CD4-positive, alpha-beta memory T cell (primary cell): ENCODE data around the gene DDX39B. TPM values are rescaled to one million over a fixed set of nuclear protein-coding genes. Genes with fewer than 3 reads are reported as not detected.
"Not testable (repeated sequence)": the region's sequence is repeated elsewhere in the genome, so short reads cannot be mapped to it uniquely, and the experiment has no call there.

ENCODE experiments used
- CTCF ChIA-PET: fragments of 350-600 bp; sonication (Branson Sonifier 250); formaldehyde crosslinking; loops from one replicate; lab custom pipeline; 2021; ENCODE audit warnings: inconsistent platforms; ENCODE audit not compliant: partially characterized antibody; lab: Charles Lee
- POLR2A ChIA-PET: fragments of 350-600 bp; sonication (Branson Sonifier 250); formaldehyde crosslinking; loops from one replicate; lab custom pipeline; 2021; ENCODE audit not compliant: partially characterized antibody; lab: Charles Lee
- DNase-seq, 5 donors: peaks; one replicate each; pipeline versions ENCODE4 v3.0.0 to v3.0.0-alpha.2; 2020 to 2022; ENCODE audit warnings: mixed read lengths in 1 of 5
- H3K27ac ChIP-seq: one replicate; pipeline ENCODE4 v1.7.0; 2013; ENCODE audit warnings: low read depth, low read length
- H3K27me3 ChIP-seq: 2 replicates; pipeline ENCODE4 v1.7.0; 2013; ENCODE audit warnings: mild to moderate bottlenecking, low read length, moderate library complexity; ENCODE audit not compliant: insufficient read depth
- H3K36me3 ChIP-seq: 2 replicates; pipeline ENCODE4 v1.7.0; 2013; ENCODE audit warnings: mild to moderate bottlenecking, low read length, moderate library complexity; ENCODE audit not compliant: insufficient read depth
- H3K4me1 ChIP-seq: 2 replicates; pipeline ENCODE4 v1.7.0; 2013; ENCODE audit warnings: mild to moderate bottlenecking, low read length, moderate library complexity; ENCODE audit not compliant: insufficient read depth
- H3K4me3 ChIP-seq, 2 donors: one replicate each; pipeline ENCODE4 v1.7.0; 2013; ENCODE audit warnings: low read length in 2 of 2, mild to moderate bottlenecking in 1 of 2
- H3K9me3 ChIP-seq, 2 donors: one replicate each; pipeline ENCODE4 v1.7.0; 2013; ENCODE audit warnings: low read length in 2 of 2, control low read depth in 1 of 2; ENCODE audit not compliant: control insufficient read depth in 1 of 2
- H3K27ac Mint-ChIP-seq, 7 donors: one replicate each; pipeline ENCODE4 v1.8.0; 2020 to 2021; ENCODE audit warnings: mixed read lengths in 7 of 7, mild to moderate bottlenecking in 6 of 7, inconsistent platforms in 3 of 7, moderate library complexity in 3 of 7
- H3K27me3 Mint-ChIP-seq, 2 donors: one replicate each; pipeline ENCODE4 v1.8.0; 2020 to 2021; ENCODE audit warnings: mixed read lengths in 2 of 2
- H3K36me3 Mint-ChIP-seq, 2 donors: one replicate each; pipeline ENCODE4 v1.8.0; 2020 to 2021; ENCODE audit warnings: mixed read lengths in 2 of 2, inconsistent platforms in 1 of 2, mild to moderate bottlenecking in 1 of 2
- H3K4me1 Mint-ChIP-seq, 4 donors: one replicate each; pipeline ENCODE4 v1.8.0; 2020 to 2021; ENCODE audit warnings: mixed read lengths in 4 of 4, mild to moderate bottlenecking in 1 of 4
- H3K4me3 Mint-ChIP-seq, 8 donors: one replicate each; pipeline ENCODE4 v1.8.0; 2020 to 2021; ENCODE audit warnings: mixed read lengths in 8 of 8, mild to moderate bottlenecking in 7 of 8, moderate library complexity in 6 of 8, inconsistent platforms in 3 of 8
- H3K9me3 Mint-ChIP-seq, 8 donors: one replicate each; pipeline ENCODE4 v1.8.0; 2020 to 2021; ENCODE audit warnings: mixed read lengths in 8 of 8, mild to moderate bottlenecking in 5 of 8, inconsistent platforms in 3 of 8, moderate library complexity in 1 of 8
- intact Hi-C: fragments of 100-400 bp; cut with micrococcal nuclease; formaldehyde crosslinking; loops from one replicate; pipeline ENCODE4 v1.15.1; 2023
- polyA plus RNA-seq, 2 donors: library from polyadenylated mRNA; unstranded; fragments of 300-500 nt; fragmentation: Illumina TruSeq; gene quantifications; one replicate each; pipeline ENCODE4 v1.2.3, GENCODE V29; 2021
- total RNA-seq, 2 experiments: library from RNA; stranded (reverse); gene quantifications; one replicate each; pipeline ENCODE4 v1.2.3, GENCODE V29; 2021

The DDX39B gene
- total and polyA plus RNA-seq, 4 experiments from 2014 or later, result 65.6 to 737 (median 412) TPM

DNA sequence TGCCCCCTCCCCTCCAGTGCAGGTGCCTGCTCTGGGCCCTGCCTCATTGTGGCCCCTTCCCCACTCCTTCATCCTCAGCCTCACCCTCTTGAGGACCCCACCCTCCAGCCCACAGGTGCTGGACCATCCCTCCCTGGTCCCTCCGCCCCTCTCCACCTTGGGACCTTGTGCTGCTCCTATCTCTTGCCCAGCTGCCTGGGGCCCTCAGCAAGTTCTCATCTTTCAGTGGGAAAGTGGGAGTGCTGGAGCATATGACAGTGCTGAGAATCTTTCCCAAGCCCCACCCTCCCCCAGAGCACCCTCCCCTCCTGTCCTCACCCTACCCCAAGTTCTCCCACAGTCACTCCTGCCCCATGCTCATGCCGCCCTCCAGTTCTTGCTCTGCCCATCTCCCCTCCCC lies 42.2 kb downstream of the DDX39B start:
- H3K27ac ChIP-seq, intact Hi-C loops, H3K27me3 Mint-ChIP-seq, H3K9me3 ChIP-seq, H3K27me3 ChIP-seq, H3K4me3 ChIP-seq, H3K36me3 ChIP-seq, H3K9me3 Mint-ChIP-seq, DNase-seq: not testable (repeated sequence)
- ChIA-PET CTCF (interaction anchor here (1.2 kb wide), 1 partner anchor 42 kb away, joined by 3 read pairs; the partner anchor contains the start of gene DDX39B), POLR2A (interaction anchor here (7.8 kb wide), 1 partner anchor 41 kb away, joined by 152 read pairs; the partner anchor contains the start of gene DDX39B)
- H3K36me3 Mint-ChIP-seq, result peaks cover 0 to 13% of the 10 kb centered on the region in 2 donors
- H3K4me1 Mint-ChIP-seq, result peaks cover 49 to 84% (median 65%) of the 10 kb centered on the region in 4 donors
- peaks cover 50% of the 10 kb centered on the region for H3K4me1 ChIP-seq
- peak overlapping the region in 3 of 8 donors; percentile 86 to 88 (median 87) for H3K4me3 Mint-ChIP-seq
- H3K27ac Mint-ChIP-seq, result peak overlapping the region in 2 of 7 donors; percentile 47 to 85

- DNase-seq, result no peak
- H3K4me1 ChIP-seq, result peaks cover 50% of the 10 kb centered on the region
- H3K36me3 ChIP-seq, result no peaks in the 10 kb centered on the region
- H3K9me3 ChIP-seq, result no peaks in the 10 kb centered on the region
- peaks cover 49 to 88% (median 63%) of the 10 kb centered on the region in 4 donors for H3K4me1 Mint-ChIP-seq
- ChIA-PET CTCF (interaction anchor here (0.6 to 2.1 kb wide), 3 partner anchors 15 to 52 kb away, joined by 3 to 6 read pairs (median 3); partner anchors contain the start of gene DDX39B), POLR2A (interaction anchor here (0.6 to 7.8 kb wide), 3 partner anchors 42 to 479 kb away, joined by 6 to 152 read pairs (median 43); partner anchors contain the start of genes DDX39B and TNF)
- H3K4me3 Mint-ChIP-seq, result peak overlapping the region; percentile 85 to 93 (median 89)
- H3K27ac Mint-ChIP-seq, result peak overlapping the region in 6 of 7 donors; percentile 47 to 92 (median 78)
- intact Hi-C loops, result no loop called here
- peak overlapping the region; percentile 78 for H3K27ac ChIP-seq
- no peaks in the 10 kb centered on the region for H3K27me3 ChIP-seq
- no peaks in the 10 kb centered on the region for H3K27me3 Mint-ChIP-seq
- H3K4me3 ChIP-seq, result no peak overlapping the region
- H3K9me3 Mint-ChIP-seq, result peaks cover 0 to 2% (median 0%) of the 10 kb centered on the region in 8 donors
- peaks cover 0 to 13% of the 10 kb centered on the region in 2 donors for H3K36me3 Mint-ChIP-seq
Measured at GRCh38 chr6:31498748-31499147, 43.1 kb downstream of the DDX39B start.

DNA sequence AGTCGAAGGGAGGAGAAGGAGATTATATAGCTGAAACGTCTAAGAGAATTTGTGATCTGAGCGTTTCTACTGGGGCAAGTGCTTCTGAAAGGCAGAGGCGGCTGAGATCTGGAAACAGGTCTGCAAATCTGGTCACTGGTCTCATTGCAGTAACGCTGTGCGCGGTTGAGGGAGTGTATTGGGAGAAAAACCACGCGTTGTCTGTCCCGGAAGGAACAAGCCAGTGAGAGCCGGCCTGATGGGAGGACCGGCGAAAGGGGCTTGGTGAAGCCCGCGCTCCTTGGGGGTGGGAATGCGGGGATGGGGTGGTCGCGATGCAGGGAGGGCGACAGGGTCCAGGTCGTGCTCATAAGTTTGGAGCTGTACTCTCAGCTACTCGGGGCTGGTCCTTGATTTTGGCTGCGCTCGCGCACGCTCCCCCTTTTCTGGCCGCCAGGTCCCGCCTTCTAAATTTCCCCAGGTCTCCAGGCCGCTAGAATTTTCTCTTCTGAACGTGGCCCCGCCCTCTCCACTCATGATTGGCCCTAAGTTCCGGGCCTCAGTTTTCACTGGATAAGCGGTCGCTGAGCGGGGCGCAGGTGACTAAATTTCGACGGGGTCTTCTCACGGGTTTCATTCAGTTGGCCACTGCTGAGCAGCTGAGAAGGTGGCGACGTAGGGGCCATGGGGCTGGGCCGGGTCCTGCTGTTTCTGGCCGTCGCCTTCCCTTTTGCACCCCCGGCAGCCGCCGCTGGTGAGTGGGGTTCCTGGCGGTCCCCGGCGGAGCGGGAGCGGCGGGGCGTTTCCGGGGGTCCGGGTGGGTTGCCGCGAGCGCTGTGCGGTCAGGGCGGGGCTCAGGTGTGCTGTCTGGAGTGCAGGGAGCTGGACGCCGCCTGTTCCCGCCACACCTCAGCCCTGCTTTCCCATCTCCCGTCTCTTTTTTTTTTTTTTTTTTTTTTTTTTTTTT lies 44.0 kb downstream of the DDX39B start, which contains the start of gene MICB:
MICB (plus strand) TSS at position 615 of the 946 bp plus-strand sequence; CDS start at position 664, 49 bp downstream.
- H3K27ac ChIP-seq, result peak within 1 kb of the TSS; percentile 78
- H3K27ac Mint-ChIP-seq, result peak within 1 kb of the TSS; percentile 85 to 97 (median 95)
- H3K9me3 ChIP-seq, result no peaks in the 10 kb centered on the region
- H3K4me3 ChIP-seq, result peak within 1 kb of the TSS; percentile 67 to 86
- H3K36me3 ChIP-seq, result no peaks in the 10 kb centered on the region
- peaks cover 47 to 85% (median 63%) of the 10 kb centered on the region in 4 donors for H3K4me1 Mint-ChIP-seq
- H3K36me3 Mint-ChIP-seq, result peaks cover 0 to 13% of the 10 kb centered on the region in 2 donors
- peak; percentile 80 to 94 (median 81) for DNase-seq
- peaks cover 0 to 2% (median 0%) of the 10 kb centered on the region in 8 donors for H3K9me3 Mint-ChIP-seq
- intact Hi-C loops, result no loop called here
- POLR2A ChIA-PET, result interaction anchor here (0.6 to 7.8 kb wide), 14 partner anchors 24 to 478 kb away, joined by 3 to 152 read pairs (median 6); partner anchors contain the start of genes ATP6V1G2, BAG6, DDX39B and LTB
- H3K27me3 Mint-ChIP-seq, result no peaks in the 10 kb centered on the region
- CTCF ChIA-PET, result interaction anchor here (0.6 to 6.3 kb wide), 5 partner anchors 19 to 99 kb away, joined by 3 to 82 read pairs (median 6); partner anchors contain the start of gene DDX39B
- H3K27me3 ChIP-seq, result no peaks in the 10 kb centered on the region
- peaks cover 53% of the 10 kb centered on the region for H3K4me1 ChIP-seq
- H3K4me3 Mint-ChIP-seq, result peak within 1 kb of the TSS; percentile 90 to 98 (median 94)

- POLR2A ChIA-PET, result interaction anchor here (1.0 to 7.8 kb wide), 12 partner anchors 23 to 155 kb away, joined by 3 to 152 read pairs (median 4); partner anchors contain the start of genes BAG6, DDX39B, LTB and MICA
- H3K27me3 ChIP-seq, H3K9me3 ChIP-seq, H3K27me3 Mint-ChIP-seq, intact Hi-C loops, H3K36me3 ChIP-seq, H3K9me3 Mint-ChIP-seq: not testable (repeated sequence)
- Mint-ChIP-seq H3K4me3 (peak overlapping the region; percentile 90 to 98 (median 94)), H3K27ac (peak overlapping the region; percentile 85 to 97 (median 95)), H3K36me3 (peaks cover 0 to 15% of the 10 kb centered on the region in 2 donors), H3K4me1 (peaks cover 44 to 82% (median 60%) of the 10 kb centered on the region in 4 donors)
- H3K4me3 ChIP-seq, result peak overlapping the region; percentile 67 to 86
- peak overlapping the region; percentile 78 for H3K27ac ChIP-seq
- CTCF ChIA-PET, result interaction anchor here (0.6 to 6.3 kb wide), 5 partner anchors 22 to 100 kb away, joined by 3 to 82 read pairs (median 6); partner anchors contain the start of gene DDX39B
- peaks cover 54% of the 10 kb centered on the region for H3K4me1 ChIP-seq
- peak in 2 of 5 donors; percentile 7 to 12 for DNase-seq
Measured at GRCh38 chr6:31496826-31497225, 45.0 kb downstream of the DDX39B start.

GRCh38 chr6:31495580-31495979 lies 46.2 kb downstream of the DDX39B start:
- POLR2A ChIA-PET, result interaction anchor here (1.0 to 7.8 kb wide), 11 partner anchors 24 to 103 kb away, joined by 3 to 152 read pairs (median 5); partner anchors contain the start of genes DDX39B, LTA, LTB and MCCD1
- peak overlapping the region; percentile 77 for H3K27ac ChIP-seq
- CTCF ChIA-PET, result interaction anchor here (1.0 to 6.3 kb wide), 7 partner anchors 46 to 335 kb away, joined by 3 to 82 read pairs (median 17); partner anchors contain the start of genes DDX39B, LTB and NFKBIL1
- no peaks in the 10 kb centered on the region for H3K36me3 ChIP-seq
- intact Hi-C loops, result no loop called here
- no peaks in the 10 kb centered on the region for H3K27me3 Mint-ChIP-seq
- H3K4me3 ChIP-seq, result peak overlapping the region in 1 of 2 donors; percentile 91
- no peaks in the 10 kb centered on the region for H3K27me3 ChIP-seq
- peaks cover 0 to 2% (median 0%) of the 10 kb centered on the region in 8 donors for H3K9me3 Mint-ChIP-seq
- peak overlapping the region; percentile 61 to 96 (median 93) for H3K27ac Mint-ChIP-seq
- H3K4me1 ChIP-seq, result peaks cover 65% of the 10 kb centered on the region
- no peak for DNase-seq
- H3K4me1 Mint-ChIP-seq, result peaks cover 36 to 72% (median 53%) of the 10 kb centered on the region in 4 donors
- H3K9me3 ChIP-seq, result no peaks in the 10 kb centered on the region
- H3K4me3 Mint-ChIP-seq, result peak overlapping the region; percentile 85 to 98 (median 93)
- peaks cover 0 to 15% of the 10 kb centered on the region in 2 donors for H3K36me3 Mint-ChIP-seq

GRCh38 chr6:31493875-31494694 lies 47.7 kb downstream of the DDX39B start:
- Mint-ChIP-seq H3K4me1 (peaks cover 35 to 69% (median 50%) of the 10 kb centered on the region in 4 donors), H3K4me3 (peak overlapping the region; percentile 85 to 98 (median 91)), H3K36me3 (peaks cover 0 to 12% of the 10 kb centered on the region in 2 donors), H3K27ac (peak overlapping the region; percentile 87 to 96 (median 95)), H3K27me3 (no peaks in the 10 kb centered on the region), H3K9me3 (peaks cover 0 to 2% (median 0%) of the 10 kb centered on the region in 8 donors)
- peak overlapping the region; percentile 71 to 91 for H3K4me3 ChIP-seq
- no peaks in the 10 kb centered on the region for H3K36me3 ChIP-seq
- H3K4me1 ChIP-seq, result peaks cover 63% of the 10 kb centered on the region
- H3K9me3 ChIP-seq, result no peaks in the 10 kb centered on the region
- ChIA-PET CTCF (interaction anchor here (0.7 to 6.3 kb wide), 19 partner anchors 13 to 336 kb away, joined by 3 to 82 read pairs (median 5); partner anchors contain the start of genes ATP6V1G2, DDX39B, LTB and NCR3), POLR2A (interaction anchor here (0.6 to 7.8 kb wide), 27 partner anchors 11 to 404 kb away, joined by 3 to 152 read pairs (median 4); partner anchors contain the start of genes BAG6, CLIC1, DDX39B and EHMT2)
- peak; percentile 56 to 76 (median 73) for DNase-seq
- intact Hi-C loops, result loop anchor here (1.0 to 5.0 kb wide), 5 partner anchors 31 to 338 kb away; partner anchors contain the start of gene LTB
- peak overlapping the region; percentile 77 for H3K27ac ChIP-seq
- H3K27me3 ChIP-seq, result no peaks in the 10 kb centered on the region
